Thoracic aorta (tissue), 2 donors: ENCODE data around the gene SORCS1. TPM values are rescaled to one million over a fixed set of nuclear protein-coding genes. Genes with fewer than 3 reads are reported as not detected.
A peak's percentile ranks its signal among the peaks of the same experiment; 100 is the strongest.

Experiments
- ATAC-seq: fragments of 150-250 bp; one replicate; pipeline ENCODE4 v1.8.0; 2017; ENCODE audit warnings: low read depth; ENCODE audit not compliant: insufficient number of reproducible peaks, low FRiP score
- DNase-seq: peaks from one replicate; pipeline ENCODE4 v3.0.0-alpha.2; 2020; ENCODE audit warnings: low spot score
- H3K27ac ChIP-seq, 2 donors: fragments of 200-600 bp; sonication (generic); 1 replicate in 1 of 2; 2 replicates in 1 of 2; pipeline ENCODE4 v1.5.1; 2016; ENCODE audit warnings: mild to moderate bottlenecking in 2 of 2, moderate library complexity in 2 of 2
- H3K27me3 ChIP-seq: fragments of 200-600 bp; sonication (generic); replicated peaks from 2 replicates; pipeline ENCODE4 v1.6.0; 2016; ENCODE audit warnings: mild to moderate bottlenecking; ENCODE audit not compliant: insufficient read depth
- H3K36me3 ChIP-seq: fragments of 200-600 bp; sonication (generic); one replicate; pipeline ENCODE4 v1.5.1; 2016
- H3K4me1 ChIP-seq, 2 donors: fragments of 200-600 bp; sonication (generic); 1 replicate in 1 of 2; 2 replicates in 1 of 2; pipeline versions ENCODE4 v1.5.1 to v1.6.0; 2016; ENCODE audit warnings: low read depth in 2 of 2, mild to moderate bottlenecking in 1 of 2; ENCODE audit not compliant: control insufficient read depth in 1 of 2
- H3K4me3 ChIP-seq: fragments of 200-600 bp; sonication (generic); 2 replicates; pipeline ENCODE4 v1.5.1; 2016; ENCODE audit warnings: mild to moderate bottlenecking
- H3K9me3 ChIP-seq: fragments of 200-600 bp; sonication (generic); 2 replicates; pipeline ENCODE4 v1.5.1; 2016
- total RNA-seq, 2 donors: library from RNA; depleted of rRNA; stranded (reverse); fragments of >200 nt; gene quantifications; one replicate each; pipeline versions ENCODE4 v1.1.0 to v1.2.3, GENCODE V29; 2016
- TF ChIP-seq, protein P1 (sequence below): fragments of 200-600 bp; sonication (generic); IDR thresholded peaks from one replicate; pipeline ENCODE4 v1.5.1; 2019; ENCODE audit warnings: antibody characterized with exemption

The SORCS1 gene
- total RNA-seq, 2 donors from 2014 or later = 0.27 to 1.1 TPM

DNA sequence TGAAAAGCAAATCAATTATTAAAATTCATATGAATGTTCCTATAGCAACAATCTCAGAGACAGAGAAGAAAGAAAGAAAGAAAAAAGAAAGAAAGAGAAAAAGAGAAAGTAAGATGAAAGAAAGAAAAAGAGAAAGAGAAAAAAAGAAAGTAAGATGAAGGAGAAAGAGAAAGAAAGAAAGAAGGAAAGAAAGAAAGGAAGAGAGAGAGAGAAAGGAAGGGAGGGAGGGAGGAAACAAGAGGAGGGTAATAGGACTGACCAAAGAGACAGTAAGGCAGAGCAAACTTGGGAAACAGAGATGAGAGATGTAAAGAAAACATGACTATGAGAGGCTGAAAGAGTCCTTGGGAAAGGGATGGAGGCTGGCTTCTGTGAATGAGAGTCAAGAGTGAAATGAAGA lies 458.4 kb downstream of the SORCS1 start:
- no peaks in the 10 kb centered on the region for H3K36me3 ChIP-seq
- H3K9me3 ChIP-seq = no peaks in the 10 kb centered on the region
- no peak overlapping the region for H3K27ac ChIP-seq
- ATAC-seq = no peak
- H3K4me3 ChIP-seq = no peak overlapping the region
- no peaks in the 10 kb centered on the region for H3K4me1 ChIP-seq
- TF ChIP-seq, protein P1, sequence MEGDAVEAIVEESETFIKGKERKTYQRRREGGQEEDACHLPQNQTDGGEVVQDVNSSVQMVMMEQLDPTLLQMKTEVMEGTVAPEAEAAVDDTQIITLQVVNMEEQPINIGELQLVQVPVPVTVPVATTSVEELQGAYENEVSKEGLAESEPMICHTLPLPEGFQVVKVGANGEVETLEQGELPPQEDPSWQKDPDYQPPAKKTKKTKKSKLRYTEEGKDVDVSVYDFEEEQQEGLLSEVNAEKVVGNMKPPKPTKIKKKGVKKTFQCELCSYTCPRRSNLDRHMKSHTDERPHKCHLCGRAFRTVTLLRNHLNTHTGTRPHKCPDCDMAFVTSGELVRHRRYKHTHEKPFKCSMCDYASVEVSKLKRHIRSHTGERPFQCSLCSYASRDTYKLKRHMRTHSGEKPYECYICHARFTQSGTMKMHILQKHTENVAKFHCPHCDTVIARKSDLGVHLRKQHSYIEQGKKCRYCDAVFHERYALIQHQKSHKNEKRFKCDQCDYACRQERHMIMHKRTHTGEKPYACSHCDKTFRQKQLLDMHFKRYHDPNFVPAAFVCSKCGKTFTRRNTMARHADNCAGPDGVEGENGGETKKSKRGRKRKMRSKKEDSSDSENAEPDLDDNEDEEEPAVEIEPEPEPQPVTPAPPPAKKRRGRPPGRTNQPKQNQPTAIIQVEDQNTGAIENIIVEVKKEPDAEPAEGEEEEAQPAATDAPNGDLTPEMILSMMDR = no peak
- no peak for DNase-seq
- H3K27me3 ChIP-seq = no peaks in the 10 kb centered on the region

DNA sequence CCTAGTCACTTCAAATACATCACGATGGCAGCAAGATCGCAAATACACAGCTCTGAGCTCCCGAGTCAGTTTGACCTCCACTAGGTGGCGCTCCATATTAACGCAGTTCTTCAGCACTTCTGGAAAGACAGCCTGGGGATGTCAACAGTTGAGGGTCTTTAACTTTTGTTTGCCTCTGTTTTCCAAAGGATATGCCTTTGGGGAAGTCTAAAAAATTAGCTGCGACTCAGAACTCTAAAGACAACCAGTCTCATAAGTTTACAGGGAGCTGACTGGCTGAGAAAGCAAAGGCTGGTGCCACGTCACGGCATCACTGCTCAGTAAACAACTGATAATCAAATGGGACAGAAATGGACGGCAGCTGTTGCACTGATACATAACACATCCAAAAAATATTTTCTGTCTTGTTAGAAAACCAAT lies 458.8 kb downstream of the SORCS1 start:
- ATAC-seq (no peak), DNase-seq (no peak)
- Histone ChIP-seq H3K4me1 (no peaks in the 10 kb centered on the region), H3K4me3 (no peak overlapping the region), H3K27me3 (no peaks in the 10 kb centered on the region), H3K27ac (no peak overlapping the region), H3K36me3 (no peaks in the 10 kb centered on the region), H3K9me3 (no peaks in the 10 kb centered on the region)
- TF ChIP-seq, protein P1 = peak; percentile 31

DNA sequence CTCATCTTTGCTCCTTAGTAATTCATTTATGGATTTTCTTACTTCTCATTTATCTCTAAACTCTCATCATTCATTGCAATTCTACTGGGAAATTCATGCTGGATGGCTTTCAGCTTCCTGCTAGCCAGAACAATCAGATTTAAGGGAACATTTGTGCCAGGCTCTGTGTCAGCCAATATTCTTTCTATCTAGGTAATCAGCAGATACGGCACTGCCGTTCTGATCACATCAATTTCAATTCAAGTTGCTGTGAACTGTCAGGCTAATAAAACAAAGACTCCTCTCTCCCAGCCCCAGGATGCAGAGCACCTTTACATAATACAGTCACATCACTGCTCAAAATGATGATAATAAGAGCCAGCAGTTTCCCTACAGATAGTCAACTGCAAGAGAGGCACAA lies 468.3 kb downstream of the SORCS1 start:
- no peaks in the 10 kb centered on the region for H3K9me3 ChIP-seq
- DNase-seq (no peak), ATAC-seq (no peak)
- H3K27me3 ChIP-seq = no peaks in the 10 kb centered on the region
- TF ChIP-seq, protein P1 = no peak
- H3K27ac ChIP-seq = no peak overlapping the region
- no peaks in the 10 kb centered on the region for H3K4me1 ChIP-seq
- no peaks in the 10 kb centered on the region for H3K36me3 ChIP-seq
- no peak overlapping the region for H3K4me3 ChIP-seq

DNA sequence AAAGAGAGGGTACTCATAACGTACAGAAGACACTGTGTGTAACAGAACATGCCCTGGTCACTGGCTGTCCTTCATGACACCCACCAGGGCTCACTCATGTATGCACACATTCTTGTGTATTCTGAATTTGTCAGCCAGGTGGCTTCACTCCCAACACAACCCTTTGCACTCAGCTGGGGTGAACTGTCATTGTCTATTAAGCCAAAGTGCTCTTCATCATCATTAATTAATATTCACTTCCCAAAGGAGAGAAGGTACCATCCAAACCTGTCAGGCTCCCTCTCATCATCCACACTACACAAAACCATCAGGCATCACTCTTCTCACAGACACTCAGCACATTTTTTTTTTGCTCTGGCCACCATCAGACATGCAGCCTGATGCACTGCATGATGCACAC lies 469.8 kb downstream of the SORCS1 start:
- ATAC-seq = no peak
- Histone ChIP-seq H3K36me3 (no peaks in the 10 kb centered on the region), H3K27me3 (no peaks in the 10 kb centered on the region), H3K27ac (no peak overlapping the region), H3K4me1 (no peaks in the 10 kb centered on the region), H3K4me3 (no peak overlapping the region), H3K9me3 (no peaks in the 10 kb centered on the region)
- TF ChIP-seq, protein P1 = no peak
- DNase-seq = no peak

DNA sequence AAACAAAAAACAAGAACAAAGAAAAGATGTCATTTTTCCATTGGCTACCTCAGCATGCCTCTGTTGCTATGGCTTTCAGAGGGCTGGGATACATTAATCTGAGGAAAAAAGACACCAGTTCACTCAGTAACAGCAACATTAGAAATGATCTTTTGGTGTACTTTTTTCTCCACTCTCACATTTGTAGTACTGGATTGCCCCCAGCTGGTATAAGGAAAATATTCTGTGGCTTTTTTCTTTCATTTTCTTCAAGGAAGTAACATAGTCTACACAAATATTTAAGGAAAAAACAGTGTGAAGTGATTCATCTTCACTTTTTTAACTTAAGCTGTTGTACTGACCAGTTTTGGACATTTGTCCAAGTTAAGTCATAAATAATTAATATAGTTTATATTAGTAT lies 482.3 kb downstream of the SORCS1 start:
- H3K9me3 ChIP-seq = no peaks in the 10 kb centered on the region
- H3K27ac ChIP-seq = no peak overlapping the region
- TF ChIP-seq, protein P1 = no peak
- no peak for DNase-seq
- no peaks in the 10 kb centered on the region for H3K36me3 ChIP-seq
- H3K27me3 ChIP-seq = no peaks in the 10 kb centered on the region
- ATAC-seq = no peak
- no peak overlapping the region for H3K4me3 ChIP-seq
- H3K4me1 ChIP-seq = no peaks in the 10 kb centered on the region
